GM21529 (cell line): Measurements from ENCODE around the gene MARF1.
"Not testable (repeated sequence)": the region's sequence is repeated elsewhere in the genome, so short reads cannot be mapped to it uniquely, and the experiment has no call there.

Experiments used
- ATAC-seq: cut with Tn5 transposase; IDR thresholded peaks from one replicate; pipeline ENCODE4 v1.9.1; 2021; ENCODE audit not compliant: unreplicated experiment

Gene MARF1, protein sequence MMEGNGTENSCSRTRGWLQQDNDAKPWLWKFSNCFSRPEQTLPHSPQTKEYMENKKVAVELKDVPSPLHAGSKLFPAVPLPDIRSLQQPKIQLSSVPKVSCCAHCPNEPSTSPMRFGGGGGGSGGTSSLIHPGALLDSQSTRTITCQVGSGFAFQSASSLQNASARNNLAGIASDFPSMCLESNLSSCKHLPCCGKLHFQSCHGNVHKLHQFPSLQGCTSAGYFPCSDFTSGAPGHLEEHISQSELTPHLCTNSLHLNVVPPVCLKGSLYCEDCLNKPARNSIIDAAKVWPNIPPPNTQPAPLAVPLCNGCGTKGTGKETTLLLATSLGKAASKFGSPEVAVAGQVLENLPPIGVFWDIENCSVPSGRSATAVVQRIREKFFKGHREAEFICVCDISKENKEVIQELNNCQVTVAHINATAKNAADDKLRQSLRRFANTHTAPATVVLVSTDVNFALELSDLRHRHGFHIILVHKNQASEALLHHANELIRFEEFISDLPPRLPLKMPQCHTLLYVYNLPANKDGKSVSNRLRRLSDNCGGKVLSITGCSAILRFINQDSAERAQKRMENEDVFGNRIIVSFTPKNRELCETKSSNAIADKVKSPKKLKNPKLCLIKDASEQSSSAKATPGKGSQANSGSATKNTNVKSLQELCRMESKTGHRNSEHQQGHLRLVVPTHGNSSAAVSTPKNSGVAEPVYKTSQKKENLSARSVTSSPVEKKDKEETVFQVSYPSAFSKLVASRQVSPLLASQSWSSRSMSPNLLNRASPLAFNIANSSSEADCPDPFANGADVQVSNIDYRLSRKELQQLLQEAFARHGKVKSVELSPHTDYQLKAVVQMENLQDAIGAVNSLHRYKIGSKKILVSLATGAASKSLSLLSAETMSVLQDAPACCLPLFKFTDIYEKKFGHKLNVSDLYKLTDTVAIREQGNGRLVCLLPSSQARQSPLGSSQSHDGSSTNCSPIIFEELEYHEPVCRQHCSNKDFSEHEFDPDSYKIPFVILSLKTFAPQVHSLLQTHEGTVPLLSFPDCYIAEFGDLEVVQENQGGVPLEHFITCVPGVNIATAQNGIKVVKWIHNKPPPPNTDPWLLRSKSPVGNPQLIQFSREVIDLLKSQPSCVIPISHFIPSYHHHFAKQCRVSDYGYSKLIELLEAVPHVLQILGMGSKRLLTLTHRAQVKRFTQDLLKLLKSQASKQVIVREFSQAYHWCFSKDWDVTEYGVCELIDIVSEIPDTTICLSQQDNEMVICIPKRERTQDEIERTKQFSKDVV (N-terminal part only)

DNA sequence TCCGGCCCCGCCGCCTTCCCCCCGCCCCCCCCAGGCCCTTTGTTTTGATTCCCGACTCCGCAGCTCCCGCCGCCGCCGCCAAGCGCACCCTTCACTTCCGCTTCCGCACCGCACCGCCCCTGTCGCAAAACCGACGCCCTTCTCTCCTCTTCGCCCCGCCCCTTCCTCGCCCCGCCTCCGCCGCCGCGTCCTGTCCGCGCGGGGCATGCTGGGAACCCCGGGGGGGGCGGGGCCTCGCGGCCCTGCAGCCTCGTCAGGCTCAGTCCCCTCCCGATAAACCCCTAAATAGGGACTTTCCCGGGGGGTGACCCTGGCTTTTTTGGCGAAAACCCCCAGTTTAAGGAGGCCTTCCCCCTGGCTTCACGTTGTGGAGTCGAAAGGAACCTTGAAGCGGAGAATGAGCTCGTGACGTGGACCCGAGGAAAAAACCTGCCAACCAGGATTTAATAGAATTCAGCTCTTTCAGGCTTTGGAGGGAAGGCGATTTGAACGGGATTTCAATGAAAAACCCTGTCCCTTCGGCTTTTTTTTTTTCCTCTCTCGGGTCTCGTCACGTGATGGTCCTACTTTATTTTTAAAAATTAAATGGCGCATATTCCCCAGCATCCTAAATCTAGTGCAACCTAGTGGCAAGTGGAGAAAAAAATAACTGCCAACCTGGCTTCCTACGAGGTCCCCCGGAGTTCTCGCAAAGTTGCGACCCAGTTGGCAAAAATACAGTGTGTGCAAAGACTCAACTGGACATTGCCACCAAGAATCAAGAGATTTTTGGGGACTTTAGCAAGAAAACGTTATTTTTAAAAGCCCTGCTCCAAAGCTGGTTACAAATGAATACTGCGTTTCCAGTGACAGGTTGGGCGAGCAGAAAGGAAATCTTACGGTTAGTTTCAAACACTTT is at the start of gene MARF1:
Gene MARF1, minus strand, starts transcription at position 107 of the 898 bp plus-strand sequence. CDS start 3,921 bp downstream, outside the sequence.
- ATAC-seq: peak; percentile 46

DNA sequence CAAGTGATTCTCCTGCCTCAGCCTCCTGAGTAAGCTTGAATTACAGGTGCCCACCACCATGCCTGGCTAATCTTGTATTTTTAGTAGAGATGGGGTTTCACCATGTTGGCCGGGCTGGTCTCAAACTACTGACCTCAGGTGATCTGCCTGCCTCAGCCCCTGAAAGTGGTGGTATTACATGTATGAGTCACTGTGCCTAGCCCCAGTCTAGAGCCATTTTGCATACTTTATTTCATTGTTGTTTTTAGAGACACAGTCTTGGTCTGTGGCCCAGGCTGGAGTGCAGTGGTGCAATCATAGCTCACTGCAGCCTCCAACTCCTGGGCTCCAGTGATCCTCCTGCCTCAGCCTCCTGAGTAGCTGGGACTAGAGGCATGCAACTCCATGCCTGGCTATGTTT is 49.6 kb upstream of the MARF1 start:
- not testable (repeated sequence) for ATAC-seq

DNA sequence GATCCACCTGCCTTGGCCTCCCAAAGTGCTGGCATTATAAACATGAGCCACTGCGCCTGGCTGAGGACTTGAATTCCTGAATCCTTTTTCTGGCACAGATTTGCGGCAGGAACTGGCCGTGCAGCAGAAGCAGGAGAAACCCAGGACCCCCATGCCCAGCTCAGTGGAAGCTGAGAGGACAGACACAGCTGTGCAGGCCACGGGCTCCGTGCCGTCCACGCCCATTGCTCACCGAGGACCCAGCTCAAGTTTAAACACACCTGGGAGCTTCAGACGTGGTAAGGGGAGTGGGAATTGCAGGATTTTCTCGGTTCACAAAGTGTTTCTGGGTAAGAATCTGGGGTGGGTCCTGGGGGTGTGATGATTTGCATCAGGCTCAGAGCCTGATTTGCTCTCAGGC is 48.1 kb upstream of the MARF1 start:
- ATAC-seq: no peak

DNA sequence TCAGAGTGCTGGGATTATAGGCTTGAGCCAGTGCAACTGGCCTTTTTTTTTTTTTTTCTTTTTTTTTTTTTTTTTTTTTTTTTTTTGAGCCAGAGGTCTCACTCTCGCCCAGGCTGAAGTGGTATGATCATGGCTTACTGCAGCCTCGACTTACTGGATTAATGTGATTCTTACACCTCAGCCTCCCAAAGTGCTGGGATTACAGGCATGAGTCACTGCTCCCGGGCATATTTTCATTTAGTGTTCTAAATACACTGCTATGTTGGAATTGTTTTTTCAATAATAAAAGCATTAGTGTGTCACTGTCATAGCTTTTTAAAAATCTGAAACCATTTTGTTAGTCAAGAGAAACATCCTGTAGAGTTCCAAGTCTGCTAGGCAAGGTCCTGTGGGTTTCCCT is 47.3 kb upstream of the MARF1 start:
- ATAC-seq: no peak

DNA sequence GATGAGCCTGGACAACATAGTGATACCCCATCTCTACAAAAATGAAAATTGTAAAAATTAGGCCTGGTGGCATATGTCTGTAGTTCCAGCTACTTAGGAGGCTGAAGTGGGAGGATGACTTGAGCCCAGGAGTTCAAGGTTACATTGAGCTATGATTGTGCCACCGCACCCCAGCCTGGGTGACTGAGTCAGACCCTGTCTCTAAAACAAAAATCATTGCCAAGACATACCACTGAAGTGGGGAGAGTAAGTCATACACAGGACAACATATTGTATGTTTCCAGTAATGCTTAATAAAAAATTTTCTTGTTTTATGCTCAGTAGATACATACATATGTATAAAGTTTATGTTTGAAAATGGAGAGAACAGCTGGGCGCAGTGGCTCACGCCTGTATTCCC is 46.3 kb upstream of the MARF1 start:
- ATAC-seq: no peak

DNA sequence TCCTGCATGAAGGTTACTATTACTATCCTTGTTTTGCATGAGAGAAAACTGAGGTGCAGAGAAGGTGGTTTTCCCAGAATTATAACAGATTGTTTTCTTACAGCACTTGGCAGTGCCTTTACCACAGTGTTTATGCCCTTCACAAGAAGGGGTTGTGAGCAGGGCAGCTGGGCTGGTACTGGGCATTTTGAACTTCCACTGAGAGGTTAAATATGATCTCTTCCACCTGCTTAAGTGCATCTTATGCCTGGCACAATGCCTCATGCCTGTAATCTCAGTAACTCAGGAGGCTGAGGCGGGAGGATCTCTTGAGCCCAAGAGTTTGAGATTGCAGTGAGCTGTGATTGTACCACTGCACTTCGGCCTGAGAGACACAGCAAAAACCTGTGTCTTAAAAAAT is 43.3 kb upstream of the MARF1 start:
- ATAC-seq: no peak

DNA sequence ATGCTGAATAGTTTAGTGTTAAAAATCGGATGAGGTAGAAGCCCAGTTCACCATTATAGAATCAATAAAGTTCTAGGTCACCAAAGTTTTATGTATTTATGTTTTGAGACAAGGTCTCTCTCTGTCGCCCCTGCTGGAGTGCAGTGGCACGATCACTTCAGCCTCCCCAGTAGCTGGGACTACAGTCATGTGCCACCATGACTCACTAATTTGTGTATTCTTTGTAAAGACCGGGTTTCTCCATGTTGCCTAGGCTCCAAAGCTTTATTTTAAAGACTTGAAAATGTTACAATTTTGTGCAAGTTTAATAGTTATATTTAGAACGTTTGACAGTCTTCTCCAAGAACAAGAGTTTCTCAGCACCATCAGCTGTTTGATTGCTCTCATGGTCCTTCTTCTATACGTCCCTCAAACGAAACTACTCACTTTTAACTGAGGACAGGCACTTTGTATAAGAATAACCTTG is 39.2 kb upstream of the MARF1 start:
- ATAC-seq: no peak

DNA sequence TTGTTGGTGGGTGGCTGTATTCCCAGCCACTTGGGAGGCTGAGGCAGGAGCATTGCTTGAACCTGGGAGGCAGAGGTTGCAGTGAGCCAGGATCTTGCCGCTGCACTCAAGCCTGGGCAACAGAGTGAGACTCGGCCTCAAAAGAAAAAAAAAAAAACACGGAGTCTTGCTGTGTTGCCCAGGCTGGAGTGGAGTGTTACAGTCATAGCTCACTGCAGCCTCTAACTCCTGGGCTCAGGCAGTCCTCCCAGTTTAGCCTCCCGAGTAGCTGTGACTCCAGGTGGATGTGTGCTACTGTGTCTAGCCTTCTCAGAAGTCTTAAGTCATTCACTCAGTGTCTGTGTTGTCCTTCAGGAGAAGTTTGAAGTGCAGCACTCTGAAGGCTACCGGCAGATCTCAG is 34.5 kb upstream of the MARF1 start:
- no peak for ATAC-seq

DNA sequence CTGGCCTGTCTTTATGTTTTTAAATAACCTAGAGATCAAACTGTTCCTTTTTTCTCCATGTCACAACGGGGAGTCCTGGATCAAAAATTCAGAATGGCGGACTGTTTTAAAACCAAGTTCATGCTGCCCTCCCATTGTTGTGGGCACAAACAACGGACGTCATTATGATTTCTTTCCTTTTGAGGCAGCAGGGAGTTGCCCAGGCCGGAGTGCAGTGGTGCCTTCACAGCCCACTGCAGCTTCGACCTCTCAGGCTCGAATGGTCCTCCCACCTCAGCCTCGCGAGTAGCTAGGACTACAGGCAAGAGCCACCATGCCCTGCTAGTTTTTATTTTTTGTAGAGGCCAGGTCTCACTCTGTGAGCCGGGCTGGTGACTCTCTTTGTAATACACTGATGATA is 33.6 kb upstream of the MARF1 start:
- no peak for ATAC-seq

DNA sequence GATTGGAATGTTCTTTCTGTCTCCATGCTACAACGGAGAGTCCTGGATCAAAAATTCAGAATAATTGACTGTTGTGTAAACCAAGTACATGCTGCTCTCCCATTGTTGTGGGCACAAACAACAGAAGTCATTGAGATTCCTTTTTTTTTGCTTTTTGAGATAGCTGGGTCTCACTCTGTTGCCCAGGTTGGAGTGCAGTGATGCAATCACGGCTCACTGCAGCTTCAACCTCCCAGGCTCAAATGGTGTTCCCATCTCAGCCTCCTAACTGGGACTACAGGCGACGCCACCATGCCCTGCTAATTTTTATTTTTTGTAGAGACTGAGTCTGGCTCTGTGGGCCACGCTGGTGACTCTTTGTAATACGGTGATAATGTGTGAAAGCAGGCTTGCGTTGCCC is 31.6 kb upstream of the MARF1 start:
- ATAC-seq: no peak

DNA sequence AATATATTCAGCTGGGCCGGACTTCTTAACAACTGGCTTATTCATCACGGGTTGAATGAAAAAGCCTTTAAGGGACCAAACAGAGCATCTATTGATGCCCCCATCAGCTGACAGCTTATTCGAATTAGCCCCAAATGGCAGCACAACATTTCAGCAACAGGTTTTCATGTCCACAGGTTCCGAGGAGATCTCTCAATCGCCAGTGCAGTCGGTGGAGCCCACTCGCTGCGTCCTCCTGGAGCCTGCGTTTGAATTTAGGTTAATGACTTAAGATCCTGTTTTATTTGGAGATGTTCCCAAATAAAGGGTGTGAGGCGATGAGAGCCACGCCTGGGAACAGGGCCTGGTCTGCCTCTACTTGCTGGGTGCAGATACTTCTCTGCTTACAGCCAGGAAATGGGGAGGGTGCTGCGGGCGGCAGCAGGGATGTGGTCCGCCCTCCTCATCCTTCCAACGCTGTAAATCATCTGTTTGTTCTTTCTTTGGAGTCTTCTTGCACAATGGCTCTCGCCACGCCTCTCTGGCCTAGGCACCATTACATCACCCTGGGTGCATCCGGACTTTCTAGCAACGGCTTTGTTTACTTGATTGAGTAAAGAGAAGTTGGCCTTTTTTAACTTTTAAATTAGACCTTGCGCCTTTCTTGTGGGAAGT is 29.7 kb upstream of the MARF1 start:
- ATAC-seq: no peak

DNA sequence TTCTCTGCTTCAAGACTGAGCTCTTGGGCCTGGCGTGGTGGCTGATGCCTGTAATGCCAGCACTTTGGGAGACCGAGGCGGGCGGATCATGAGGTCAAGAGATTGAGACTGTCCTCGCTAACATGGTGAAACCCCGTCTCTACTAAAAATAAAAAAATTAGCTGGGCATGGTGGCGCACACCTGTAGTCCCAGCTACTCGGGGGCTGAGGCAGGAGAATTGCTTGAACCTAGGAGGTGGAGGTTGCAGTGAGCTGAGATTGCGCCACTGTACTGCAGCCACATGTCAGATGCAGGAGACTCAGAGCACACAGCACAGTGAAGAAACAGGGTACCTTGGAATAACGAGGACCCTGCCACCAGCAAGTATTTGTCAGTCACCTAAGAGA is 29.2 kb upstream of the MARF1 start:
- not testable (repeated sequence) for ATAC-seq

DNA sequence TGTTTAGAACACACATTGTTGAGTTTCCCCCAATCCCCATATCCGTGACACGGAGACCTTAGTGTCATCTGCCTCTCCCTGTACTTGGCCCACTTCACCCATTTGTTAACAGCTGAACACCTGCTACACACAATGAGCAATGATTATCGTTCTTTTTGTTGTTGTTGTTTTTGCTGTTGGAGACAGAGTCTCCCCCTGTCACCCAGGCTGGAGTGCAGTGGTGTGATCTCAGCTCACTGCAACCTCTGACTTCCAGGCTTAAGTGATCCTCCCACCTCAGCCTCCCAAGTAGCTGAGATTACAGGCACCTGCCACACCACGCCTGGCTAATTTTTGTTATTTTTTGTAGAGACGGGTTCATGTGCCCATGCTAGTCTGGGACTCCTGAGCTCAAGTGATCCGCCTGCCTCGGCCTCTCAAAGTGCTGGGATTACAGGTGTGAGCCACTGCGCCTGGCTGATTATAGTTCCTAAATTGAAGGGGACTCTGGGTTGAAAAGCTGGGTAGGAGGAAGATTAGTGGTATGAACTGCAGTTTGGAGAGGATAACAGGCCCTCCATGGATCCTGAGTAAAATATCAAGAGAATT is 28.7 kb upstream of the MARF1 start:
- ATAC-seq: no peak

DNA sequence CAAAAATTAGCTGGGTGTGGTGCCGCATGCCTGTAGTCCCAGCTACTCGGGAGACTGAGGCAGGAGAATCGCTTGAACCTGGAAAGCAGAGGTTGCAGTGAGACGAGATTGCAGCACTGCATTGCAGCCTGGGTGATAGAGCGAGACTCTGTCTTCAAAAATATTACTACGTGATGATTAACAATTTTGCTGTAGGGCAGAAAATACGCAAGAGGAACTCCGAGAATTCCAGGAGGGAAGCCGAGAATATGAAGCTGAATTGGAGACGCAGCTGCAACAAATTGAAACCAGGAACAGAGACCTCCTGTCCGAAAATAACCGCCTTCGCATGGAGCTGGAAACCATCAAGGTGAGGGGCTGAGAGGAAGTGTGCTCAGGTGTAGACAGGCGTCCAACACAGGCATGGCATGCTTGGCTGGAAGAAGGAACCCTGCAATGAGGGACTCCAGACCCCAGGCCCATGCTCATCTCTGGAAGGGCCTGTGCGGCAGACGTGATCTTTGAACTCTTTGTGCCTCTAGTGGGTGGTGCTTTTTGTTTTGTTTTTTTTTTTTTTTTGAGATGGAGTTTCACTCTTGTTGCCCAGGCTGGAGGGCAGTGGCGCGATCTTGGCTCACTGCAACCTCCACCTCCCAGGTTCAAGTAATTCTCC is 24.3 kb upstream of the MARF1 start:
- ATAC-seq: no peak

DNA sequence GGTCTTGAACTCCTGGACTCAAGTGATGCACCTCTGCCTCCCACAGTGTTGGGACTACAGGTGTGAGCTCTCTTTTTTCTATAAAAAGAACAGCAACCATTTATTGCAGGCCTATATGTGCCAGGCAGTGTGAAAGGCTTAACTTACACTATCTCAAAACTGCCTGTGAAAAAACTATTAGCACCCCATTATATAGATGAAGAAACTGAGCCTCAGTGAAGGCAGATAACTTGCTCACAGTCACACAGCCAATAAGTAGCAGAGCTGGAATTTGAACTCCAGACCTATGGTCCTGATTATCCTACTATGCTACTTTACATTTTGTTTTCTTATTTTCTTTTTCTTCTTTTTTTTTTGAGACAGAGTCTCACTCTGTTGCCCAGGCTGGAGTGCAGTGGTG is 22.2 kb upstream of the MARF1 start:
- no peak for ATAC-seq

DNA sequence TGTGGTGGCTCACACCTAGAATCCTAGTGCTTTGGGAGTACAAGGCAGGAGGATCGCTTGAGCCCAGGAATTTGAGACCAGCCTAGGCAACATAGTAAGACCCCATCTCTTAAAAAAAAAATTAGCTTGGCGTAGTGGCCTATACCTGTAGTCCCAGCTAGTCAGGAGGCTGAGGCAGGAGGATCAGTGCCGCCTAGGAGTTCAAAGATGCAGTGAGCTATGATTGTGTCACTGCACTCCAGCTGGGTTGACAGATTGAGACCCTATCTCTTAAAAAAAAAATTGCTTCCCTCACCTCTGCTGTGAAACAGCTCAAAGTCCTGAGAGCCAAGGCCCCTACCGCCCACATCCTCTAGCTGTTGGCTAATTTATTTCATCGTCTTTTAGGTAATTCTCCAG is 17.2 kb upstream of the MARF1 start:
- ATAC-seq: no peak

DNA sequence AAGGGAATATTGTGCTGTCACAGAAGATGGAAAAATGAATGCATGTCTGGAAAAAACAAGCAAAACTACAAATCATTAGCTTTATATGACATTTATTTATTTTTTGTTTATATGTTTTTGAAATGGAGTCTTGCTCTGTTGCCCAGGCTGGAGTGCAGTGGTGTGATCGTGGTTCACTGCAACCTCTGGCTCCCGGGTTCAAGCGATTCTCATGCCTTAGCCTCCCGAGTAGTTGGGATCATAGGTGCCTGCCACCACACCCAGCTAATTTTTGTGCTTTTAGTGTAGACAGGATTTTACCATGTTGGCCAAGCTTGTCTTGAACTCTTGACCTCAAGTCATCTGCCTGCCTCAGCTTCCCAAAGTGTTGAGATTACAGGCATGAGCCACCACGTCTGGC is 15.6 kb upstream of the MARF1 start:
- no peak for ATAC-seq

DNA sequence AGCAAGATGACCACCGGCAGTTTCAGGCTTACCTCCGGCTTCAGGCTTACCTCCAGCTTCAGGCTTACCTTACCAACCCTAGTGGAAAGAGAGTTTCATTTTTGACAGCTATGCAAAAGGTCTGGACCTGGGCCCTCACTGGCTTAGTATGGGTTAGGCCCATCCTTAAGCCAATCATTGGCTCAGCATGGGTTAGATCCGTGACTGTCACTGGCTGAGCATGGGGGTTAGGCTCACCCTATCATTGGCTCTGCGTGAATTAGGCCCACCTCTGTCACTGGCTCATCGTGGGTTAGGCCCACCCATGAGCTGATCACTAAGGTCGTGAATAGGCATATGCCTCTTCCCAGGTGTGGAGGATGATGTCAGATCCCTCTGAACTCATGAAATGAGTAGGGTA is 15.2 kb upstream of the MARF1 start:
- ATAC-seq: no peak

DNA sequence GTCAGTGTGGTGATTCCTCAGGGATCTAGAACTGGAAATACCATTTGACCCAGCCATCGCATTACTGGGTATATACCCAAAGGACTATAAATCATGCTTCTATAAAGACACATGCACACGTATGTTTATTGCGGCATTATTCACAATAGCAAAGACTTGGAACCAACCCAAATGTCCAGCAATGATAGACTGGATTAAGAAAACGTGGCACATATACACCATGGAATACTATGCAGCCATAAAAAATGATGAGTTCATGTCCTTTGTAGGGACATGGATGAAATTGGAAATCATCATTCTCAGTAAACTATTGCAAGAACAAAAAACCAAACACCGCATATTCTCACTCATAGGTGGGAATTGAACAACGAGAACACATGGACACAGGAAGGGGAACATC is 12.6 kb upstream of the MARF1 start:
- ATAC-seq: not testable (repeated sequence)
